ENCODE data around the gene NAALAD2. TPM values are rescaled to one million over a fixed set of nuclear protein-coding genes. Genes with fewer than 3 reads are reported as not detected.
"Not testable (repeated sequence)": the region's sequence is repeated elsewhere in the genome, so short reads cannot be mapped to it uniquely, and the experiment has no call there.

Gene NAALAD2
- polyA plus RNA-seq, 2 donors, result 0.15 to 0.59 TPM

- Histone ChIP-seq H3K4me3 (ENCODE audit: low read depth in 1 of 2, low read length in 2 of 2) (no peak overlapping the region), H3K9me3 (ENCODE audit: control insufficient read depth in 2 of 2, insufficient read depth in 1 of 2, low read depth in 1 of 2, low read length in 1 of 2) (no peaks in the 10 kb centered on the region), H3K27ac (ENCODE audit: low read depth in 2 of 2, low read length in 1 of 2) (no peak overlapping the region), H3K4me1 (ENCODE audit: control insufficient read depth in 2 of 2, insufficient read depth in 2 of 2, low read length in 1 of 2) (no peaks in the 10 kb centered on the region), H3K27me3 (ENCODE audit: control insufficient read depth in 1 of 2, insufficient read depth in 2 of 2, low read length in 2 of 2) (no peaks in the 10 kb centered on the region), H3K36me3 (ENCODE audit: control insufficient read depth in 2 of 2, insufficient read depth in 2 of 2, low read length in 1 of 2) (no peaks in the 10 kb centered on the region)
- WGBS, 2 donors, result 90 to 95% methylated on average over 3 of the region's 3 CpGs
Measured at GRCh38 chr11:90187839-90188238, 53.4 kb downstream of the NAALAD2 start.

GRCh38 chr11:90189011-90189410 is 54.5 kb downstream of the NAALAD2 start:
- Histone ChIP-seq H3K9me3 (ENCODE audit: control insufficient read depth in 2 of 2, insufficient read depth in 1 of 2, low read depth in 1 of 2, low read length in 1 of 2) (no peaks in the 10 kb centered on the region), H3K36me3 (ENCODE audit: control insufficient read depth in 2 of 2, insufficient read depth in 2 of 2, low read length in 1 of 2) (no peaks in the 10 kb centered on the region), H3K4me1 (ENCODE audit: control insufficient read depth in 2 of 2, insufficient read depth in 2 of 2, low read length in 1 of 2) (no peaks in the 10 kb centered on the region), H3K27me3 (ENCODE audit: control insufficient read depth in 1 of 2, insufficient read depth in 2 of 2, low read length in 2 of 2) (no peaks in the 10 kb centered on the region), H3K4me3 (ENCODE audit: low read depth in 1 of 2, low read length in 2 of 2) (no peak overlapping the region), H3K27ac (ENCODE audit: low read depth in 2 of 2, low read length in 1 of 2) (no peak overlapping the region)
- WGBS, 2 donors, result 97 to 98% methylated on average over 2 of the region's 2 CpGs

- H3K36me3 ChIP-seq (ENCODE audit: control insufficient read depth in 2 of 2, insufficient read depth in 2 of 2, low read length in 1 of 2), result no peaks in the 10 kb centered on the region
- 85 to 87% methylated on average over 4 of the region's 4 CpGs for WGBS, 2 donors
- H3K4me3 ChIP-seq (ENCODE audit: low read depth in 1 of 2, low read length in 2 of 2), result no peak overlapping the region
- H3K9me3 ChIP-seq (ENCODE audit: control insufficient read depth in 2 of 2, insufficient read depth in 1 of 2, low read depth in 1 of 2, low read length in 1 of 2), result no peaks in the 10 kb centered on the region
- H3K27me3 ChIP-seq (ENCODE audit: control insufficient read depth in 1 of 2, insufficient read depth in 2 of 2, low read length in 2 of 2), result no peaks in the 10 kb centered on the region
- no peaks in the 10 kb centered on the region for H3K4me1 ChIP-seq (ENCODE audit: control insufficient read depth in 2 of 2, insufficient read depth in 2 of 2, low read length in 1 of 2)
- H3K27ac ChIP-seq (ENCODE audit: low read depth in 2 of 2, low read length in 1 of 2), result no peak overlapping the region
Measured at GRCh38 chr11:90192869-90193582, 58.6 kb downstream of the NAALAD2 start.

GRCh38 chr11:90197377-90197776 is 62.9 kb downstream of the NAALAD2 start:
- 80 to 85% methylated on average over 1 of the region's 1 CpG for WGBS, 2 donors
- no peaks in the 10 kb centered on the region for H3K36me3 ChIP-seq (ENCODE audit: control insufficient read depth in 2 of 2, insufficient read depth in 2 of 2, low read length in 1 of 2)
- H3K27ac ChIP-seq (ENCODE audit: low read depth in 2 of 2, low read length in 1 of 2), result no peak overlapping the region
- H3K27me3 ChIP-seq (ENCODE audit: control insufficient read depth in 1 of 2, insufficient read depth in 2 of 2, low read length in 2 of 2), result no peaks in the 10 kb centered on the region
- H3K9me3 ChIP-seq (ENCODE audit: control insufficient read depth in 2 of 2, insufficient read depth in 1 of 2, low read depth in 1 of 2, low read length in 1 of 2), result no peaks in the 10 kb centered on the region
- H3K4me1 ChIP-seq (ENCODE audit: control insufficient read depth in 2 of 2, insufficient read depth in 2 of 2, low read length in 1 of 2), result no peaks in the 10 kb centered on the region
- no peak overlapping the region for H3K4me3 ChIP-seq (ENCODE audit: low read depth in 1 of 2, low read length in 2 of 2)

GRCh38 chr11:90202342-90202741 is 67.9 kb downstream of the NAALAD2 start:
- no peaks in the 10 kb centered on the region for H3K36me3 ChIP-seq (ENCODE audit: control insufficient read depth in 2 of 2, insufficient read depth in 2 of 2, low read length in 1 of 2)
- no peak overlapping the region for H3K4me3 ChIP-seq (ENCODE audit: low read depth in 1 of 2, low read length in 2 of 2)
- 48 to 58% methylated on average over 3 of the region's 3 CpGs for WGBS, 2 donors
- no peak overlapping the region for H3K27ac ChIP-seq (ENCODE audit: low read depth in 2 of 2, low read length in 1 of 2)
- no peaks in the 10 kb centered on the region for H3K4me1 ChIP-seq (ENCODE audit: control insufficient read depth in 2 of 2, insufficient read depth in 2 of 2, low read length in 1 of 2)
- H3K9me3 ChIP-seq (ENCODE audit: control insufficient read depth in 2 of 2, insufficient read depth in 1 of 2, low read depth in 1 of 2, low read length in 1 of 2), result no peaks in the 10 kb centered on the region
- H3K27me3 ChIP-seq (ENCODE audit: control insufficient read depth in 1 of 2, insufficient read depth in 2 of 2, low read length in 2 of 2), result no peaks in the 10 kb centered on the region

GRCh38 chr11:90204407-90204806 is 69.9 kb downstream of the NAALAD2 start:
- no peaks in the 10 kb centered on the region for H3K36me3 ChIP-seq (ENCODE audit: control insufficient read depth in 2 of 2, insufficient read depth in 2 of 2, low read length in 1 of 2)
- H3K27ac ChIP-seq (ENCODE audit: low read depth in 2 of 2, low read length in 1 of 2), result no peak overlapping the region
- no peak overlapping the region for H3K4me3 ChIP-seq (ENCODE audit: low read depth in 1 of 2, low read length in 2 of 2)
- H3K4me1 ChIP-seq (ENCODE audit: control insufficient read depth in 2 of 2, insufficient read depth in 2 of 2, low read length in 1 of 2), result no peaks in the 10 kb centered on the region
- no peaks in the 10 kb centered on the region for H3K9me3 ChIP-seq (ENCODE audit: control insufficient read depth in 2 of 2, insufficient read depth in 1 of 2, low read depth in 1 of 2, low read length in 1 of 2)
- no peaks in the 10 kb centered on the region for H3K27me3 ChIP-seq (ENCODE audit: control insufficient read depth in 1 of 2, insufficient read depth in 2 of 2, low read length in 2 of 2)
- WGBS, 2 donors, result 94% methylated on average over 13 of the region's 13 CpGs

- Histone ChIP-seq H3K4me3 (ENCODE audit: low read depth in 1 of 2, low read length in 2 of 2) (no peak overlapping the region), H3K9me3 (ENCODE audit: control insufficient read depth in 2 of 2, insufficient read depth in 1 of 2, low read depth in 1 of 2, low read length in 1 of 2) (no peaks in the 10 kb centered on the region), H3K4me1 (ENCODE audit: control insufficient read depth in 2 of 2, insufficient read depth in 2 of 2, low read length in 1 of 2) (no peaks in the 10 kb centered on the region), H3K36me3 (ENCODE audit: control insufficient read depth in 2 of 2, insufficient read depth in 2 of 2, low read length in 1 of 2) (peaks cover 0 to 3% of the 10 kb centered on the region in 2 donors), H3K27me3 (ENCODE audit: control insufficient read depth in 1 of 2, insufficient read depth in 2 of 2, low read length in 2 of 2) (no peaks in the 10 kb centered on the region), H3K27ac (ENCODE audit: low read depth in 2 of 2, low read length in 1 of 2) (no peak overlapping the region)
- WGBS, 2 donors, result 17 to 18% methylated on average over 3 of the region's 3 CpGs
Measured at GRCh38 chr11:90204832-90205646, 70.6 kb downstream of the NAALAD2 start.

- H3K9me3 ChIP-seq (ENCODE audit: control insufficient read depth in 2 of 2, insufficient read depth in 1 of 2, low read depth in 1 of 2, low read length in 1 of 2); H3K36me3 ChIP-seq (ENCODE audit: control insufficient read depth in 2 of 2, insufficient read depth in 2 of 2, low read length in 1 of 2); H3K4me3 ChIP-seq (ENCODE audit: low read depth in 1 of 2, low read length in 2 of 2); H3K4me1 ChIP-seq (ENCODE audit: control insufficient read depth in 2 of 2, insufficient read depth in 2 of 2, low read length in 1 of 2); H3K27ac ChIP-seq (ENCODE audit: low read depth in 2 of 2, low read length in 1 of 2); H3K27me3 ChIP-seq (ENCODE audit: control insufficient read depth in 1 of 2, insufficient read depth in 2 of 2, low read length in 2 of 2): not testable (repeated sequence)
- WGBS, 2 donors, result 90 to 95% methylated on average over 10 of the region's 10 CpGs
Measured at GRCh38 chr11:90207992-90208391, 73.5 kb downstream of the NAALAD2 start.

- Histone ChIP-seq H3K36me3 (ENCODE audit: control insufficient read depth in 2 of 2, insufficient read depth in 2 of 2, low read length in 1 of 2) (peaks cover 0 to 3% of the 10 kb centered on the region in 2 donors), H3K4me3 (ENCODE audit: low read depth in 1 of 2, low read length in 2 of 2) (no peak overlapping the region), H3K9me3 (ENCODE audit: control insufficient read depth in 2 of 2, insufficient read depth in 1 of 2, low read depth in 1 of 2, low read length in 1 of 2) (no peaks in the 10 kb centered on the region), H3K27ac (ENCODE audit: low read depth in 2 of 2, low read length in 1 of 2) (no peak overlapping the region), H3K27me3 (ENCODE audit: control insufficient read depth in 1 of 2, insufficient read depth in 2 of 2, low read length in 2 of 2) (no peaks in the 10 kb centered on the region), H3K4me1 (ENCODE audit: control insufficient read depth in 2 of 2, insufficient read depth in 2 of 2, low read length in 1 of 2) (no peaks in the 10 kb centered on the region)
- 89 to 93% methylated on average over 2 of the region's 2 CpGs for WGBS, 2 donors
Measured at GRCh38 chr11:90208857-90209256, 74.4 kb downstream of the NAALAD2 start.
